ENCODE results near the gene EHMT1.
A peak's percentile ranks its signal among the peaks of the same experiment; 100 is the strongest.
"Not testable (repeated sequence)": the region's sequence is repeated elsewhere in the genome, so short reads cannot be mapped to it uniquely, and the experiment has no call there.

Gene EHMT1

GRCh38 chr9:137721899-137722298 is 103.1 kb downstream of the EHMT1 start:
- peaks cover 0 to 5% of the 10 kb centered on the region in 2 donors for H3K9me3 ChIP-seq (ENCODE audit: control insufficient read depth in 2 of 2, low read length in 2 of 2)
- peaks cover 7 to 13% of the 10 kb centered on the region in 2 donors for H3K36me3 ChIP-seq (ENCODE audit: control insufficient read depth in 2 of 2, insufficient read depth in 2 of 2, low read length in 2 of 2)
- no peak overlapping the region for H3K4me3 ChIP-seq (ENCODE audit: low read length in 2 of 2)
- no peak overlapping the region for H3K27ac ChIP-seq (ENCODE audit: low read length)
- no peaks in the 10 kb centered on the region for H3K27me3 ChIP-seq (ENCODE audit: control insufficient read depth in 1 of 2, insufficient read depth in 2 of 2, low read length in 2 of 2)
- H3K9ac ChIP-seq (ENCODE audit: low read length in 2 of 2): no peak overlapping the region
- no peaks in the 10 kb centered on the region for H3K4me1 ChIP-seq (ENCODE audit: control insufficient read depth, insufficient read depth, low read length)

- Histone ChIP-seq H3K27me3 (ENCODE audit: control insufficient read depth in 1 of 2, insufficient read depth in 2 of 2, low read length in 2 of 2) (no peaks in the 10 kb centered on the region), H3K9ac (ENCODE audit: low read length in 2 of 2) (peak overlapping the region in 1 of 2 donors; percentile 13), H3K9me3 (ENCODE audit: control insufficient read depth in 2 of 2, low read length in 2 of 2) (peaks cover 0 to 5% of the 10 kb centered on the region in 2 donors), H3K4me3 (ENCODE audit: low read length in 2 of 2) (no peak overlapping the region), H3K36me3 (ENCODE audit: control insufficient read depth in 2 of 2, insufficient read depth in 2 of 2, low read length in 2 of 2) (peaks cover 4 to 11% of the 10 kb centered on the region in 2 donors), H3K4me1 (ENCODE audit: control insufficient read depth, insufficient read depth, low read length) (no peaks in the 10 kb centered on the region), H3K27ac (ENCODE audit: low read length) (no peak overlapping the region)
These were observed 103.7 kb downstream of the EHMT1 start for GRCh38 chr9:137722481-137722880.

- H3K27me3 ChIP-seq (ENCODE audit: control insufficient read depth in 1 of 2, insufficient read depth in 2 of 2, low read length in 2 of 2); H3K36me3 ChIP-seq (ENCODE audit: control insufficient read depth in 2 of 2, insufficient read depth in 2 of 2, low read length in 2 of 2); H3K9me3 ChIP-seq (ENCODE audit: control insufficient read depth in 2 of 2, low read length in 2 of 2); H3K4me3 ChIP-seq (ENCODE audit: low read length in 2 of 2); H3K4me1 ChIP-seq (ENCODE audit: control insufficient read depth, insufficient read depth, low read length); H3K27ac ChIP-seq (ENCODE audit: low read length); H3K9ac ChIP-seq (ENCODE audit: low read length in 2 of 2): not testable (repeated sequence)
These were observed 104.6 kb downstream of the EHMT1 start for GRCh38 chr9:137723356-137723755.

GRCh38 chr9:137723783-137724445 is 105.1 kb downstream of the EHMT1 start:
- Histone ChIP-seq H3K4me1 (ENCODE audit: control insufficient read depth, insufficient read depth, low read length) (no peaks in the 10 kb centered on the region), H3K36me3 (ENCODE audit: control insufficient read depth in 2 of 2, insufficient read depth in 2 of 2, low read length in 2 of 2) (peaks cover 7 to 14% of the 10 kb centered on the region in 2 donors), H3K9ac (ENCODE audit: low read length in 2 of 2) (no peak overlapping the region), H3K27ac (ENCODE audit: low read length) (no peak overlapping the region), H3K4me3 (ENCODE audit: low read length in 2 of 2) (no peak overlapping the region), H3K9me3 (ENCODE audit: control insufficient read depth in 2 of 2, low read length in 2 of 2) (no peaks in the 10 kb centered on the region), H3K27me3 (ENCODE audit: control insufficient read depth in 1 of 2, insufficient read depth in 2 of 2, low read length in 2 of 2) (no peaks in the 10 kb centered on the region)

- H3K27ac ChIP-seq (ENCODE audit: low read length): no peak overlapping the region
These were observed 106.0 kb downstream of the EHMT1 start for GRCh38 chr9:137724818-137725240.

GRCh38 chr9:137725598-137725997 is 106.8 kb downstream of the EHMT1 start:
- no peak overlapping the region for H3K27ac ChIP-seq (ENCODE audit: low read length)
- no peaks in the 10 kb centered on the region for H3K4me1 ChIP-seq (ENCODE audit: control insufficient read depth, insufficient read depth, low read length)
- no peak overlapping the region for H3K9ac ChIP-seq (ENCODE audit: low read length in 2 of 2)
- peaks cover 7 to 15% of the 10 kb centered on the region in 2 donors for H3K36me3 ChIP-seq (ENCODE audit: control insufficient read depth in 2 of 2, insufficient read depth in 2 of 2, low read length in 2 of 2)
- no peaks in the 10 kb centered on the region for H3K9me3 ChIP-seq (ENCODE audit: control insufficient read depth in 2 of 2, low read length in 2 of 2)
- H3K4me3 ChIP-seq (ENCODE audit: low read length in 2 of 2): no peak overlapping the region
- no peaks in the 10 kb centered on the region for H3K27me3 ChIP-seq (ENCODE audit: control insufficient read depth in 1 of 2, insufficient read depth in 2 of 2, low read length in 2 of 2)

More at GRCh38 chr9:137724818-137725240, 106.0 kb downstream of the EHMT1 start:
- no peaks in the 10 kb centered on the region for H3K9me3 ChIP-seq (ENCODE audit: control insufficient read depth in 2 of 2, low read length in 2 of 2)
- H3K9ac ChIP-seq (ENCODE audit: low read length in 2 of 2): no peak overlapping the region
- no peak overlapping the region for H3K4me3 ChIP-seq (ENCODE audit: low read length in 2 of 2)
- H3K4me1 ChIP-seq (ENCODE audit: control insufficient read depth, insufficient read depth, low read length): no peaks in the 10 kb centered on the region
- H3K27me3 ChIP-seq (ENCODE audit: control insufficient read depth in 1 of 2, insufficient read depth in 2 of 2, low read length in 2 of 2): no peaks in the 10 kb centered on the region
- peaks cover 7 to 17% of the 10 kb centered on the region in 2 donors for H3K36me3 ChIP-seq (ENCODE audit: control insufficient read depth in 2 of 2, insufficient read depth in 2 of 2, low read length in 2 of 2)

DNA sequence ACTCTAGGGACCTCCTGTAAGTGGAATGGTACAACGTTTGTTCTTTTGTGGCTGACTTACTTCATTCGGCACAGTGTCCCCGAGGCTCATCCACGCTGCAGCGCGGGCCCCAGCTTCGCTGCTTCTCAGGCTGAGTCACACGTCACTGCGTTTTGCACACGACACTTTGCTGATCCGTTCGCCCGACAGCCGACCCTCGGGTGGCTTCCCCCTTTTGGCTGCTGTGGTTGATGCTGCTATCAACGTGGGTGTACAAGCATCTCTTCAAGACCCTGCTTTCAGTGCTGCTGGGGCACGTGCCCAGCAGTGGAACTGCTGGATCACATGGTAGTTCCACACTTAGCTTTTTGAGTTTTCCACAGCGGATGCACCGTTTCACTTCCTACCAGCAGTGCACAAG is 107.5 kb downstream of the EHMT1 start:
- H3K4me1 ChIP-seq (ENCODE audit: control insufficient read depth, insufficient read depth, low read length); H3K27me3 ChIP-seq (ENCODE audit: control insufficient read depth in 1 of 2, insufficient read depth in 2 of 2, low read length in 2 of 2); H3K9me3 ChIP-seq (ENCODE audit: control insufficient read depth in 2 of 2, low read length in 2 of 2); H3K27ac ChIP-seq (ENCODE audit: low read length); H3K4me3 ChIP-seq (ENCODE audit: low read length in 2 of 2); H3K9ac ChIP-seq (ENCODE audit: low read length in 2 of 2): not testable (repeated sequence)
- peaks cover 7 to 19% of the 10 kb centered on the region in 2 donors for H3K36me3 ChIP-seq (ENCODE audit: control insufficient read depth in 2 of 2, insufficient read depth in 2 of 2, low read length in 2 of 2)

- Histone ChIP-seq H3K4me1 (ENCODE audit: control insufficient read depth, insufficient read depth, low read length) (no peaks in the 10 kb centered on the region), H3K27ac (ENCODE audit: low read length) (no peak overlapping the region), H3K4me3 (ENCODE audit: low read length in 2 of 2) (no peak overlapping the region), H3K36me3 (ENCODE audit: control insufficient read depth in 2 of 2, insufficient read depth in 2 of 2, low read length in 2 of 2) (peaks cover 7 to 19% of the 10 kb centered on the region in 2 donors), H3K9me3 (ENCODE audit: control insufficient read depth in 2 of 2, low read length in 2 of 2) (no peaks in the 10 kb centered on the region), H3K27me3 (ENCODE audit: control insufficient read depth in 1 of 2, insufficient read depth in 2 of 2, low read length in 2 of 2) (no peaks in the 10 kb centered on the region), H3K9ac (ENCODE audit: low read length in 2 of 2) (no peak overlapping the region)
These were observed 108.0 kb downstream of the EHMT1 start for GRCh38 chr9:137726764-137727163.

- H3K36me3 ChIP-seq (ENCODE audit: control insufficient read depth in 2 of 2, insufficient read depth in 2 of 2, low read length in 2 of 2): peaks cover 7 to 28% of the 10 kb centered on the region in 2 donors
- no peak overlapping the region for H3K4me3 ChIP-seq (ENCODE audit: low read length in 2 of 2)
- no peak overlapping the region for H3K9ac ChIP-seq (ENCODE audit: low read length in 2 of 2)
- no peak overlapping the region for H3K27ac ChIP-seq (ENCODE audit: low read length)
- H3K27me3 ChIP-seq (ENCODE audit: control insufficient read depth in 1 of 2, insufficient read depth in 2 of 2, low read length in 2 of 2): no peaks in the 10 kb centered on the region
- H3K9me3 ChIP-seq (ENCODE audit: control insufficient read depth in 2 of 2, low read length in 2 of 2): no peaks in the 10 kb centered on the region
- no peaks in the 10 kb centered on the region for H3K4me1 ChIP-seq (ENCODE audit: control insufficient read depth, insufficient read depth, low read length)
These were observed 108.9 kb downstream of the EHMT1 start for GRCh38 chr9:137727716-137728115.

- Histone ChIP-seq H3K4me3 (ENCODE audit: low read length in 2 of 2) (no peak overlapping the region), H3K9ac (ENCODE audit: low read length in 2 of 2) (no peak overlapping the region), H3K27me3 (ENCODE audit: control insufficient read depth in 1 of 2, insufficient read depth in 2 of 2, low read length in 2 of 2) (no peaks in the 10 kb centered on the region), H3K36me3 (ENCODE audit: control insufficient read depth in 2 of 2, insufficient read depth in 2 of 2, low read length in 2 of 2) (peaks cover 13 to 33% of the 10 kb centered on the region in 2 donors), H3K4me1 (ENCODE audit: control insufficient read depth, insufficient read depth, low read length) (no peaks in the 10 kb centered on the region), H3K9me3 (ENCODE audit: control insufficient read depth in 2 of 2, low read length in 2 of 2) (no peaks in the 10 kb centered on the region), H3K27ac (ENCODE audit: low read length) (no peak overlapping the region)
These were observed 109.9 kb downstream of the EHMT1 start for GRCh38 chr9:137728444-137729311.

Data from stomach smooth muscle (tissue), 2 donors.